Caco-2 (cell line): Measurements from ENCODE around the gene KIAA0930. TPM values are rescaled to one million over a fixed set of nuclear protein-coding genes. Genes with fewer than 3 reads are reported as not detected.

Experiments
- BruUV-seq: library from RNA; stranded (reverse); fragments of 400-500 nt; replicated peaks from 2 replicates; lab custom pipeline; 2021; lab: Mats Ljungman, UMichigan
- CTCF ChIA-PET: fragments of 300-600 bp; sonication (Branson Sonifier 250); formaldehyde crosslinking; loops from one replicate; lab custom pipeline; 2022; ENCODE audit warnings: antibody characterized with exemption; lab: Charles Lee
- POLR2A ChIA-PET: fragments of 300-600 bp; sonication (Branson Sonifier 250); formaldehyde crosslinking; loops from one replicate; lab custom pipeline; 2022; ENCODE audit warnings: antibody characterized with exemption; lab: Charles Lee
- DNase-seq, 2 experiments: peaks; one replicate each; pipeline versions ENCODE4 v3.0.0 to v3.0.0-alpha.2; 2020 to 2022
- H3K27me3 ChIP-seq: replicated peaks from 2 replicates; pipeline ENCODE4 v1.6.0; 2011; ENCODE audit warnings: low read length; ENCODE audit not compliant: control insufficient read depth, insufficient read depth
- H3K36me3 ChIP-seq: 2 replicates; pipeline ENCODE4 v1.5.1; 2011; ENCODE audit warnings: low read length; ENCODE audit not compliant: control insufficient read depth, insufficient read depth
- H3K4me1 ChIP-seq: fragments of 250-450 bp; sonication (Bioruptor Pico); 2 replicates; pipeline ENCODE4 v1.5.1; 2020; ENCODE audit warnings: mild to moderate bottlenecking
- H3K4me3 ChIP-seq: 2 replicates; pipeline ENCODE4 v1.5.1; 2011; ENCODE audit warnings: low read depth, mild to moderate bottlenecking, control low read depth, low read length
- H3K9me3 ChIP-seq: fragments of 250-450 bp; sonication (Bioruptor Pico); 2 replicates; pipeline ENCODE4 v1.5.1; 2020; ENCODE audit warnings: mild to moderate bottlenecking, moderate library complexity
- H3K27ac Mint-ChIP-seq: one replicate; pipeline ENCODE4 v1.8.0; 2022; ENCODE audit warnings: mixed read lengths; ENCODE audit not compliant: unreplicated experiment
- H3K27me3 Mint-ChIP-seq: one replicate; pipeline ENCODE4 v1.8.0; 2022; ENCODE audit warnings: mixed read lengths; ENCODE audit not compliant: insufficient read depth, unreplicated experiment
- H3K36me3 Mint-ChIP-seq: one replicate; pipeline ENCODE4 v1.8.0; 2022; ENCODE audit warnings: mild to moderate bottlenecking, mixed read lengths; ENCODE audit not compliant: insufficient read depth, unreplicated experiment
- H3K4me1 Mint-ChIP-seq: one replicate; pipeline ENCODE4 v1.8.0; 2022; ENCODE audit warnings: low read depth, mixed read lengths; ENCODE audit not compliant: unreplicated experiment
- H3K4me3 Mint-ChIP-seq: one replicate; pipeline ENCODE4 v1.8.0; 2022; ENCODE audit warnings: mild to moderate bottlenecking, moderate library complexity, mixed read lengths; ENCODE audit not compliant: unreplicated experiment
- H3K9me3 Mint-ChIP-seq: one replicate; pipeline ENCODE4 v1.8.0; 2022; ENCODE audit warnings: mixed read lengths; ENCODE audit not compliant: unreplicated experiment
- CTCF ChIP-seq, 2 experiments: fragments of 200-600 bp in 1 of 2; IDR thresholded peaks; 1 replicate in 1 of 2; 2 replicates in 1 of 2; pipeline versions ENCODE4 v1.5.1 to v1.8.0; 2011 to 2022; ENCODE audit warnings: antibody characterized with exemption in 1 of 2, control low read depth in 1 of 2, inconsistent platforms in 1 of 2, low read depth in 1 of 2, low read length in 1 of 2, mild to moderate bottlenecking in 1 of 2, moderate library complexity in 1 of 2; ENCODE audit not compliant: insufficient read depth in 1 of 2, severe bottlenecking in 1 of 2, unreplicated experiment in 1 of 2
- intact Hi-C: fragments of 100-400 bp; cut with micrococcal nuclease; formaldehyde crosslinking; loops from one replicate; pipeline ENCODE4 v1.10.0; 2022; ENCODE audit not compliant: unreplicated experiment
- total RNA-seq: library from RNA; stranded (reverse); gene quantifications from 2 replicates; pipeline ENCODE4 v1.2.3, GENCODE V29; 2022

Gene KIAA0930
- total RNA-seq, 1 experiment from 2014 or later = 34.7 TPM

- no peak overlapping the region for H3K4me3 ChIP-seq
- no TSS peak for BruUV-seq
- H3K9me3 ChIP-seq = no peaks in the 10 kb centered on the region
- Mint-ChIP-seq H3K27ac (no peak overlapping the region), H3K9me3 (no peaks in the 10 kb centered on the region), H3K36me3 (no peaks in the 10 kb centered on the region), H3K27me3 (no peaks in the 10 kb centered on the region), H3K4me1 (peaks cover 1% of the 10 kb centered on the region), H3K4me3 (no peak overlapping the region)
- no peak for DNase-seq
- H3K27me3 ChIP-seq = no peaks in the 10 kb centered on the region
- ChIA-PET CTCF (no interaction called here), POLR2A (interaction anchor here (1.3 kb wide), 1 partner anchor 40 kb away, joined by 3 read pairs; no protein-coding TSS in a partner anchor)
- no peak for TF ChIP-seq CTCF (IDR thresholded peaks at IDR 0.05; ENCODE audit: insufficient read depth in 1 of 2, low read depth in 1 of 2, low read length in 1 of 2, severe bottlenecking in 1 of 2, unreplicated experiment in 1 of 2)
- H3K36me3 ChIP-seq = no peaks in the 10 kb centered on the region
- intact Hi-C loops = no loop called here
- no peaks in the 10 kb centered on the region for H3K4me1 ChIP-seq
Observed at GRCh38 chr22:45221201-45221600, 19.5 kb downstream of the KIAA0930 start.

GRCh38 chr22:45218976-45219375, 21.7 kb downstream of the KIAA0930 start:
- CTCF ChIA-PET = interaction anchor here (1.1 kb wide), 1 partner anchor 11 kb away, joined by 4 read pairs; no protein-coding TSS in a partner anchor

GRCh38 chr22:45217806-45218205, 22.9 kb downstream of the KIAA0930 start:
- DNase-seq = no peak
- intact Hi-C loops = no loop called here
- no peaks in the 10 kb centered on the region for H3K36me3 ChIP-seq
- Mint-ChIP-seq H3K27ac (no peak overlapping the region), H3K27me3 (no peaks in the 10 kb centered on the region), H3K9me3 (no peaks in the 10 kb centered on the region), H3K4me3 (no peak overlapping the region), H3K36me3 (no peaks in the 10 kb centered on the region), H3K4me1 (no peaks in the 10 kb centered on the region)
- POLR2A ChIA-PET = no interaction called here
- H3K9me3 ChIP-seq = no peaks in the 10 kb centered on the region
- no peaks in the 10 kb centered on the region for H3K27me3 ChIP-seq
- no peak overlapping the region for H3K4me3 ChIP-seq
- BruUV-seq = no TSS peak
- CTCF ChIA-PET = no interaction called here
- no peaks in the 10 kb centered on the region for H3K4me1 ChIP-seq
- TF ChIP-seq CTCF (IDR thresholded peaks at IDR 0.05; ENCODE audit: insufficient read depth in 1 of 2, low read depth in 1 of 2, low read length in 1 of 2, severe bottlenecking in 1 of 2, unreplicated experiment in 1 of 2) = no peak

More at GRCh38 chr22:45218976-45219375, 21.7 kb downstream of the KIAA0930 start:
- H3K4me1 ChIP-seq = no peaks in the 10 kb centered on the region
- BruUV-seq = no TSS peak
- Mint-ChIP-seq H3K27ac (no peak overlapping the region), H3K4me3 (no peak overlapping the region), H3K4me1 (no peaks in the 10 kb centered on the region), H3K9me3 (no peaks in the 10 kb centered on the region), H3K36me3 (no peaks in the 10 kb centered on the region), H3K27me3 (no peaks in the 10 kb centered on the region)
- no peak for TF ChIP-seq CTCF (IDR thresholded peaks at IDR 0.05; ENCODE audit: insufficient read depth in 1 of 2, low read depth in 1 of 2, low read length in 1 of 2, severe bottlenecking in 1 of 2, unreplicated experiment in 1 of 2)
- intact Hi-C loops = no loop called here
- H3K9me3 ChIP-seq = no peaks in the 10 kb centered on the region
- no peaks in the 10 kb centered on the region for H3K27me3 ChIP-seq
- no peak overlapping the region for H3K4me3 ChIP-seq
- POLR2A ChIA-PET = no interaction called here
- no peaks in the 10 kb centered on the region for H3K36me3 ChIP-seq
- no peak for DNase-seq
